NB4 (cell line): ENCODE data around the gene ITGB7.

Experiments used
- CTCF ChIP-seq: IDR thresholded peaks from one replicate; pipeline ENCODE4 v1.5.1; 2012; ENCODE audit warnings: low read depth, low read length
- MAX ChIP-seq: IDR thresholded peaks from 2 replicates; pipeline ENCODE4 v1.6.1; 2011; ENCODE audit warnings: low read depth, low read length
- MYC ChIP-seq: IDR thresholded peaks from 2 replicates; pipeline ENCODE4 v1.6.1; 2011; ENCODE audit warnings: low read depth, low read length
- POLR2A ChIP-seq: IDR thresholded peaks from 2 replicates; pipeline ENCODE4 v1.6.1; 2011; ENCODE audit warnings: mild to moderate bottlenecking; ENCODE audit not compliant: insufficient read length; ENCODE audit errors: extremely low read depth

- TF ChIP-seq CTCF (no peak), MYC (no peak), POLR2A (no peak), MAX (no peak)
Observed at GRCh38 chr12:53173085-53173715, 33.9 kb downstream of the ITGB7 start.
